BJ (cell line): Measurements from ENCODE around the gene ATP6V1F. TPM values are rescaled to one million over a fixed set of nuclear protein-coding genes. Genes with fewer than 3 reads are reported as not detected.

Source experiments
- CTCF ChIA-PET: fragments of 350-600 bp; formaldehyde crosslinking; extraction: SDS; loops from one replicate; lab custom pipeline; 2021; ENCODE audit warnings: antibody characterized with exemption, inconsistent platforms; lab: Yijun Ruan, JAX
- POLR2A ChIA-PET: fragments of 300-600 bp; sonication (Branson Sonifier 250); formaldehyde crosslinking; extraction: SDS; loops from one replicate; lab custom pipeline; 2021; ENCODE audit warnings: antibody characterized with exemption; lab: Charles Lee
- DNase-seq: peaks from one replicate; pipeline ENCODE4 v3.0.0-alpha.2; 2011; ENCODE audit warnings: low read depth
- H3K27me3 ChIP-seq: 2 replicates; pipeline ENCODE4 v1.6.0; 2011; ENCODE audit warnings: low read length; ENCODE audit not compliant: control insufficient read depth, insufficient read depth
- H3K36me3 ChIP-seq: 2 replicates; pipeline ENCODE4 v1.5.1; 2011; ENCODE audit warnings: low read length; ENCODE audit not compliant: control insufficient read depth, insufficient read depth
- H3K4me3 ChIP-seq: 2 replicates; pipeline ENCODE4 v1.5.1; 2011; ENCODE audit warnings: low read depth, mild to moderate bottlenecking, control low read depth, low read length
- CTCF ChIP-seq: IDR thresholded peaks from 2 replicates; pipeline ENCODE4 v1.5.1; 2011; ENCODE audit warnings: low read depth, mild to moderate bottlenecking, control low read depth, inconsistent platforms, low read length, moderate library complexity; ENCODE audit not compliant: insufficient read depth
- polyA plus RNA-seq: library from polyadenylated mRNA; depleted of rRNA; stranded (reverse); fragments of >200 nt; gene quantifications from 2 replicates; pipeline ENCODE4 v1.2.3, GENCODE V29; 2011

The ATP6V1F gene
- polyA plus RNA-seq, 1 experiment, result 198 TPM

- no peak for TF ChIP-seq CTCF
- Histone ChIP-seq H3K4me3 (no peak overlapping the region), H3K27me3 (no peaks in the 10 kb centered on the region), H3K36me3 (peaks cover 90% of the 10 kb centered on the region)
- no peak for DNase-seq
- ChIA-PET POLR2A (no interaction called here), CTCF (no interaction called here)
These were observed 17.2 kb upstream of the ATP6V1F start for GRCh38 chr7:128845475-128845874.

- no peak for TF ChIP-seq CTCF
- no peak for DNase-seq
- POLR2A ChIA-PET, result no interaction called here
- H3K4me3 ChIP-seq, result no peak overlapping the region
- H3K27me3 ChIP-seq, result no peaks in the 10 kb centered on the region
- H3K36me3 ChIP-seq, result peaks cover 90% of the 10 kb centered on the region
- CTCF ChIA-PET, result no interaction called here
These were observed 16.7 kb upstream of the ATP6V1F start for GRCh38 chr7:128845987-128846386.

- Histone ChIP-seq H3K4me3 (no peak overlapping the region), H3K27me3 (no peaks in the 10 kb centered on the region), H3K36me3 (peaks cover 90% of the 10 kb centered on the region)
- DNase-seq, result no peak
- no peak for TF ChIP-seq CTCF
- ChIA-PET POLR2A (no interaction called here), CTCF (interaction anchor here (1.3 kb wide), 1 partner anchor 16 kb away, joined by 4 read pairs; the partner anchor contains the start of gene ATP6V1F)
These were observed 15.7 kb upstream of the ATP6V1F start for GRCh38 chr7:128846781-128847444.

GRCh38 chr7:128847721-128848211 is 14.9 kb upstream of the ATP6V1F start:
- no peak for DNase-seq
- POLR2A ChIA-PET, result no interaction called here
- CTCF ChIA-PET, result interaction anchor here (1.0 to 1.3 kb wide), 2 partner anchors 15 to 174 kb away, joined by 3 to 4 read pairs; partner anchors contain the start of gene ATP6V1F
- H3K27me3 ChIP-seq, result no peaks in the 10 kb centered on the region
- peaks cover 90% of the 10 kb centered on the region for H3K36me3 ChIP-seq
- H3K4me3 ChIP-seq, result no peak overlapping the region
- no peak for TF ChIP-seq CTCF

- Histone ChIP-seq H3K4me3 (no peak overlapping the region), H3K36me3 (peaks cover 86% of the 10 kb centered on the region), H3K27me3 (no peaks in the 10 kb centered on the region)
- POLR2A ChIA-PET, result no interaction called here
- CTCF ChIA-PET, result interaction anchor here (1.0 kb wide), 1 partner anchor 175 kb away, joined by 3 read pairs; no protein-coding TSS in a partner anchor
- DNase-seq, result no peak
- no peak for TF ChIP-seq CTCF
These were observed 14.1 kb upstream of the ATP6V1F start for GRCh38 chr7:128848289-128849155.
